NT2/D1 (cell line): Measurements from ENCODE around the gene TTC6.

Source experiments
- SUZ12 ChIP-seq: IDR thresholded peaks from 2 replicates; pipeline ENCODE4 v1.6.1; 2011; ENCODE audit not compliant: insufficient read length, insufficient read depth; ENCODE audit errors: extremely low read depth
- YY1 ChIP-seq: IDR thresholded peaks from 2 replicates; pipeline ENCODE4 v1.6.1; 2011; ENCODE audit not compliant: insufficient read length, insufficient read depth
- ZNF274 ChIP-seq: IDR thresholded peaks from 2 replicates; pipeline ENCODE4 v1.6.1; 2011; ENCODE audit warnings: mild to moderate bottlenecking, low read depth, low read length

DNA sequence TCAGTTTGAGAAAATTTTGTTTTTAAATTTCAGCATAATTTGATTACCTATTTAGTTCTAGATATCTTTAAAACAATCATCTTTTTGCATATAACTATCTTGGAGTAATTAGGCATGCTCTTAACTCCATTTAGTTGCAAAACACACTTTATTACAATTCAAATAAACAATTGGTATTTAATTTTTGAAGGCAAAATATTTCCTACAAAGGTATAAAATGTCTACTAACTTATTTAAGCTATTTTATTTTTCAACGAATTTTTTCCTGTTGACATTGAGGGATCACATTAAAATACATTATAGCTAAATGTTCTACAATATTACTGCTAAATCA, 8.7 kb upstream of the TTC6 start:
- no peak for TF ChIP-seq ZNF274
- TF ChIP-seq YY1: no peak
- TF ChIP-seq SUZ12: no peak
